RWPE2 (cell line): ENCODE results near the gene CYP2F1.
"Not testable (repeated sequence)": the region's sequence is repeated elsewhere in the genome, so short reads cannot be mapped to it uniquely, and the experiment has no call there.

Source experiments
- ATAC-seq: fragments of 200-7000 bp; cut with Tn5 transposase; 3 replicates; pipeline ENCODE4 v1.9.1; 2021; ENCODE audit warnings: low read depth
- DNase-seq: peaks from one replicate; pipeline ENCODE4 v3.0.0-alpha.2; 2020; ENCODE audit warnings: low spot score
- H3K27ac ChIP-seq: fragments of 450-650 bp; 2 replicates; pipeline ENCODE4 v1.5.1; 2017; ENCODE audit warnings: mild to moderate bottlenecking; ENCODE audit not compliant: poor library complexity, severe bottlenecking
- H3K27me3 ChIP-seq: fragments of 250-450 bp; sonication (Bioruptor Pico); 2 replicates; pipeline ENCODE4 v1.5.1; 2021; ENCODE audit warnings: mild to moderate bottlenecking, moderate library complexity; ENCODE audit not compliant: insufficient read depth, poor library complexity, severe bottlenecking
- H3K36me3 ChIP-seq: fragments of 250-450 bp; sonication (Bioruptor Pico); 2 replicates; pipeline ENCODE4 v1.5.1; 2020; ENCODE audit warnings: low read depth, mild to moderate bottlenecking, moderate library complexity
- H3K4me1 ChIP-seq: fragments of 250-450 bp; sonication (Bioruptor Pico); 2 replicates; pipeline ENCODE4 v1.5.1; 2021; ENCODE audit warnings: mild to moderate bottlenecking, moderate library complexity; ENCODE audit not compliant: insufficient read depth, poor library complexity, severe bottlenecking
- H3K4me3 ChIP-seq: fragments of 250-450 bp; sonication (Bioruptor Pico); 2 replicates; pipeline ENCODE4 v1.5.1; 2021; ENCODE audit warnings: mild to moderate bottlenecking, moderate library complexity; ENCODE audit not compliant: severe bottlenecking
- H3K9me3 ChIP-seq: fragments of 250-450 bp; sonication (Bioruptor Pico); 2 replicates; pipeline ENCODE4 v1.5.1; 2021; ENCODE audit warnings: mild to moderate bottlenecking, moderate library complexity; ENCODE audit not compliant: severe bottlenecking
- TF ChIP-seq, protein P1 (sequence below): fragments of 450-650 bp; IDR thresholded peaks from one replicate; pipeline ENCODE4 v1.5.1; 2017; ENCODE audit warnings: mild to moderate bottlenecking, moderate library complexity; ENCODE audit not compliant: poor library complexity, severe bottlenecking

Gene CYP2F1

DNA sequence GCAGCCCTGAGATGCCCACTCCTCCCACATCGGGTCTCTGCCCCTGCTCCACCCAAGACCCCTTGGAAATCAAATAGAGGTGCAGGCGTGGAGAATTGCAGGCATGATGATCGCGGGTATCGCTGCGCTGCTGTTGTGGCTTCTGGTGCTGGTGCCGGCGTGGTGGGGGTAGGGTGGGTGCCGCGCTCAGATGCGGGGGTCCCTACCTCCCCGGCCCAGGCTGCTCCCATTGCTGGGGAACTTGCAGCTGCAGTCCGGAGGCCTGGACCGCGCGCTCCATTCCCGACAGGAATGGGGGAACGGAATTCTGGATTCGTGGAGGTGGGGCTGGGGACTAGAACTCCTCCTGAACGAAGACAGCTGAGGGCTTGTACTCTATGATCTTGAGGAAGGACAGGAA, 20.4 kb downstream of the CYP2F1 start:
- no peak overlapping the region for H3K4me3 ChIP-seq
- TF ChIP-seq, protein P1, sequence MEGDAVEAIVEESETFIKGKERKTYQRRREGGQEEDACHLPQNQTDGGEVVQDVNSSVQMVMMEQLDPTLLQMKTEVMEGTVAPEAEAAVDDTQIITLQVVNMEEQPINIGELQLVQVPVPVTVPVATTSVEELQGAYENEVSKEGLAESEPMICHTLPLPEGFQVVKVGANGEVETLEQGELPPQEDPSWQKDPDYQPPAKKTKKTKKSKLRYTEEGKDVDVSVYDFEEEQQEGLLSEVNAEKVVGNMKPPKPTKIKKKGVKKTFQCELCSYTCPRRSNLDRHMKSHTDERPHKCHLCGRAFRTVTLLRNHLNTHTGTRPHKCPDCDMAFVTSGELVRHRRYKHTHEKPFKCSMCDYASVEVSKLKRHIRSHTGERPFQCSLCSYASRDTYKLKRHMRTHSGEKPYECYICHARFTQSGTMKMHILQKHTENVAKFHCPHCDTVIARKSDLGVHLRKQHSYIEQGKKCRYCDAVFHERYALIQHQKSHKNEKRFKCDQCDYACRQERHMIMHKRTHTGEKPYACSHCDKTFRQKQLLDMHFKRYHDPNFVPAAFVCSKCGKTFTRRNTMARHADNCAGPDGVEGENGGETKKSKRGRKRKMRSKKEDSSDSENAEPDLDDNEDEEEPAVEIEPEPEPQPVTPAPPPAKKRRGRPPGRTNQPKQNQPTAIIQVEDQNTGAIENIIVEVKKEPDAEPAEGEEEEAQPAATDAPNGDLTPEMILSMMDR, result no peak
- H3K4me1 ChIP-seq, result no peaks in the 10 kb centered on the region
- H3K27me3 ChIP-seq, result no peaks in the 10 kb centered on the region
- H3K9me3 ChIP-seq, result no peaks in the 10 kb centered on the region
- no peaks in the 10 kb centered on the region for H3K36me3 ChIP-seq
- no peak for DNase-seq
- H3K27ac ChIP-seq, result no peak overlapping the region
- no peak for ATAC-seq

DNA sequence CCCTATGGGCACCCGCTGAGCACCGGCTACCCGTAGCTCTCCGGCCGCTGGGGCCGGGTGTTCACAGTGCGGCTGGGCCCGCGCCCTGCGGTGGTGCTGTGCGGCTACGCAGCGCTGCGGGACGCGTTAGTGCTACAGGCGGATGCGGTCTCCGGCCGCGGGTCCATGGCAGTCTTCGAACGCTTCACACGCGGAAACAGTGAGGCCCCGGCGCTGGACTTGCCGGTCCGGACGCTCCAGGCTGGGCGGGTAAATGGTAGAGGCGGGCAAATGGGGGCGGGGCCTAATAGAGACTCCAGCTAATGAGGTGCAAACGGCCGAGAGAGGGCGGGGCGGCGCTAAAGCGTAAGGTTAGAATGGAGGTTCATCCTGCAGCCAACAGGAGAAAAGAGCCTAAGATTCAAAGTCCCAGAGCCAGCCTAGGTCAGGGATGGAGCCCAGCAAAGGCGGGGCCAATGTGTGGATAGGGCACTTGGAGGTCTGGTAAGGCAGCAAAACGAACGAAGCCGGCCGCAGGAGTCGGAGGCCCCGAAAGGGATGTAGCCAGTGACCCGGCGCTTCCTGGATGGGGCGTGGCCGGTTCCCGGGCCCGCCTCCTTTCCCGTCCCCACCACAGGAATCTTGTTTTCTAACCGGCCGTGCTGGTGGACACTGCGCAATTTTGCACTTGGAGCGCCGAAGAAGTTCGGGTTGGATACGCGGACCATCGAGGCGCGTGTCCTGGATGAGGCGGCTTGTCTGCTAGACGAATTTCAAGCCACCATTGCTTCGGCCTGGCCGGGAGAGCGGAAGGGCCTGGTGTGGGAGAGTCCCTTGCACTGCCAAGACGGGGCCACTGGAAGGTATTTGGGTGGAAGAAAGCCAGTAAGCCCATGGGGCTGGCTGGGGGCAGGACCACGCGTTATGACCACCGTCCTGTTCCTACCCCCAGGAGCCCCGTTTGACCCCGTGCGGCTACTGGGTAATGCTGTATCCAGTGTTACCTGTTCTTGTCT, 21.5 kb downstream of the CYP2F1 start:
- not testable (repeated sequence) for H3K4me3 ChIP-seq, H3K4me1 ChIP-seq, DNase-seq, H3K9me3 ChIP-seq, H3K36me3 ChIP-seq, H3K27me3 ChIP-seq, H3K27ac ChIP-seq
- peak; percentile 88 for ATAC-seq

DNA sequence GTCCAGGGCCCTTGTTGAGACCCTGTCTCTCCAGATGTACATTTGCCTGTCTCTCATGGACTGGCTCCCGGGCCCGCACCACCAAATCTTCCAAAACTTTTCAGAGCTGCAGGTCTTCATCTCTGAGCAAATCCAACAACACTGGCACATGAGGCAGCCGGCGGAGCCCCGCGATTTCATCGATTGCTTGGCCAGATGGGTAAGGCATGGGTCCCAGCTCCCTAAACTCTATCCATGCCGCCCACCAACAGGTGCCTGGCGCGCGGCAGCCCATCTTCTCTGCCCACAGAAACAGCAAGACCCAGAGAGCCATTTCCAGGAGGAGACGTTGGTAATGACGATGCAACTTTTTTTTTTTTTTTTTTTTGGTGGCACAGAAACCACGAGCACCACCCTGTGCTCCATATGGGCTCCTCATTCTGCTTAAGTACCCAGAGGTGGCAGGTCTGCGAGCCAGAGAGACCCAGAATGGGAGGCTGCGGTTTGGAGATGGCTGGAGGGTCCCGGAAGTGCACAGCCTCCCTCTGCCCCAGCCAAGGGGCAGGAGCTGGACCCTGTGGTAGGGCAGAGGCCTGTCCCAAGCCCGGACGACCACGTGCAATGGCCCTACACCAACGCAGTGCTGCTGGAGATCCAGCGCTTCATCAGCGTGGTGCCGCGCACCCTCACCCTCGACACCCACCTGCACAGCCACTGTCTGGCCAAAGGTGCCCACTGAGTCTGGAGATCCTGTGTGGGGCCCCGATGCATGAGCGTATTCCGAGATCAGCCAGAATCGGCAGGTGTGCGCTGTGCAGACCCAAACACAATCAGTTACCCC, 22.6 kb downstream of the CYP2F1 start:
- Histone ChIP-seq H3K27me3 (no peaks in the 10 kb centered on the region), H3K27ac (no peak overlapping the region), H3K4me3 (no peak overlapping the region), H3K4me1 (no peaks in the 10 kb centered on the region), H3K36me3 (no peaks in the 10 kb centered on the region), H3K9me3 (no peaks in the 10 kb centered on the region)
- DNase-seq (no peak), ATAC-seq (no peak)
- TF ChIP-seq, protein P1, result no peak

DNA sequence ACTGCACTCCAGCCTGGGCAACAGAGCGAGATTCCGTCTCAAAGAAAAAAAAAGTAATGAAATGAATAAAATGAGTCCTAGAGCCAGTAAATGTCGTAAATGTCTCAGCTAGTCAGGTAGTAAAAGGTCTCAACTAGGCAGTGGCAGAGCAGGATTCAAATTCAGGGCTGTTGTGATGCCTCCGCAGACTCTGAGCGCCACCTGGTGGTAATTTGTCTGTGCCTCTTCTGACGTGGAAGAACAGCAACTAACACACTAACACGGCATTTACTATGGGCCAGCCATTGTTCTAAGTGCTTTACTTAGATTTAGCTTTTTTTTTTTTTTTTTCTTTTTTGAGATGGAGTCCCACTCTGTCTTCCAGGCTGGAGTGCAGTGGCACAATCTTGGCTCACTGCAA, 30.2 kb downstream of the CYP2F1 start:
- Histone ChIP-seq H3K4me3 (no peak overlapping the region), H3K27me3 (no peaks in the 10 kb centered on the region), H3K4me1 (no peaks in the 10 kb centered on the region), H3K36me3 (no peaks in the 10 kb centered on the region), H3K27ac (no peak overlapping the region), H3K9me3 (no peaks in the 10 kb centered on the region)
- TF ChIP-seq, protein P1, result peak; percentile 87
- ATAC-seq (peak; percentile 85), DNase-seq (peak; percentile 69)

DNA sequence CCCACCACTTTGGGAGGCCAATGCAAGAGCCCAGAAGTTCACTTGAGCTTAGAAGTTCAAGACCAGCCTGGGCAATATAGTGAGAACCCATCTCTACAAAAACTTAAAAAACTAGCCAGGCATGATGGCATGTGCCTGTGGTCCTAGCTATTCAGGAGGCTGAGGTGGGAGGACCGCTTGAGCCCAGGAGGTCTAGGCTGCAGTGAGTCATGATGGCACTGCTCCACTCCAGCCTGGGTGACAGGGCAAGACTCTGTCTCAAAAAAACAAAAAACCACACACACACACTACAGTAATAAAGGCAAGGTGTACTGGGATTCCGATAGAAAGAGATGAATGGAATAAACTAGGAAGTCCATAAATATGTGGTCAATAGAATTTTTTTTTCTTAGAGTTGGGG, 35.6 kb downstream of the CYP2F1 start:
- Histone ChIP-seq H3K9me3 (no peaks in the 10 kb centered on the region), H3K4me3 (no peak overlapping the region), H3K27me3 (no peaks in the 10 kb centered on the region), H3K36me3 (no peaks in the 10 kb centered on the region), H3K27ac (no peak overlapping the region), H3K4me1 (no peaks in the 10 kb centered on the region)
- TF ChIP-seq, protein P1, result no peak
- DNase-seq (no peak), ATAC-seq (no peak)

DNA sequence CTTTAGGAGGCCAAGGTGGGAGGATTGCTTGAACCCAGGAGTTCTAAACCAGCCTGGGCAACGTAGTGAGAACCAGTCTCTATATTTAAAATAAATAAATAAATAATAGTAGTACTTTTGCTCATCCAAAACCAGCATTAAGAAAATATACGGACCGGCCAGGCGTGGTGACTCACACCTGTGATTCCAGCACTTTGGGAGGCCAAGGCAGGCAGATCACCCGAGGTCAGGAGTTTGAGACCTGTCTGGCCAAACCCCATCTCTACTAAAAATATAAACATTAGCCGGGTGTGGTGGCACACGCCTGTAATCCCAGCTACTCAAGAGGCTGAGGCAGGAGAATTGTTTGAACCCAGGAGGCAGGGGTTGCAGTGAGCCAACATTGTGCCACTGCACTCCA, 36.8 kb downstream of the CYP2F1 start:
- H3K4me1 ChIP-seq, H3K27me3 ChIP-seq, H3K36me3 ChIP-seq, DNase-seq, H3K4me3 ChIP-seq, ATAC-seq, H3K27ac ChIP-seq, H3K9me3 ChIP-seq: not testable (repeated sequence)
